Fibroblast of the aortic adventitia (primary cell): ENCODE results near the gene ZNRF3. TPM values are rescaled to one million over a fixed set of nuclear protein-coding genes. Genes with fewer than 3 reads are reported as not detected.
"Not testable (repeated sequence)": the region's sequence is repeated elsewhere in the genome, so short reads cannot be mapped to it uniquely, and the experiment has no call there.

ENCODE experiments used
- DNase-seq: peaks from one replicate; pipeline ENCODE4 v3.0.0-alpha.2; 2010; ENCODE audit warnings: low read depth
- H3K4me3 ChIP-seq: 2 replicates; pipeline ENCODE4 v1.5.1; 2011; ENCODE audit warnings: low read depth, mild to moderate bottlenecking, control low read depth, low read length, moderate library complexity
- CTCF ChIP-seq: IDR thresholded peaks from 2 replicates; pipeline ENCODE4 v1.5.1; 2011; ENCODE audit warnings: mild to moderate bottlenecking, low read length, control low read depth, inconsistent platforms; ENCODE audit not compliant: insufficient read depth
- total RNA-seq: library from RNA; depleted of rRNA; stranded (reverse); fragments of >200 nt; gene quantifications from 2 replicates; pipeline ENCODE4 v1.2.3, GENCODE V29; 2012; ENCODE audit warnings: low replicate concordance

ZNRF3 gene
- total RNA-seq, 1 donor, result 4.4 TPM

- peak; percentile 90 for DNase-seq
- H3K4me3 ChIP-seq, result peak overlapping the region; percentile 42
- peak; percentile 16 for TF ChIP-seq CTCF
Observed at GRCh38 chr22:29031227-29032011, 148.0 kb downstream of the ZNRF3 start.

GRCh38 chr22:29032014-29032475 lies 148.7 kb downstream of the ZNRF3 start:
- peak; percentile 20 for TF ChIP-seq CTCF
- DNase-seq, result no peak
- peak overlapping the region; percentile 42 for H3K4me3 ChIP-seq

GRCh38 chr22:29032584-29032983 lies 149.2 kb downstream of the ZNRF3 start:
- DNase-seq, result peak; percentile 11
- no peak for TF ChIP-seq CTCF
- no peak overlapping the region for H3K4me3 ChIP-seq

GRCh38 chr22:29037340-29037932 lies 154.1 kb downstream of the ZNRF3 start:
- DNase-seq, result no peak
- TF ChIP-seq CTCF, result no peak
- no peak overlapping the region for H3K4me3 ChIP-seq

GRCh38 chr22:29039148-29039547 lies 155.8 kb downstream of the ZNRF3 start:
- no peak for DNase-seq
- TF ChIP-seq CTCF, result no peak
- H3K4me3 ChIP-seq, result no peak overlapping the region

GRCh38 chr22:29039684-29040083 lies 156.3 kb downstream of the ZNRF3 start:
- not testable (repeated sequence) for DNase-seq, H3K4me3 ChIP-seq

GRCh38 chr22:29040385-29041275 lies 157.3 kb downstream of the ZNRF3 start:
- DNase-seq, result peak; percentile 97

More at GRCh38 chr22:29040385-29041275, 157.3 kb downstream of the ZNRF3 start:
- TF ChIP-seq CTCF, result peak; percentile 96
- no peak overlapping the region for H3K4me3 ChIP-seq
